GM08714 (cell line): ENCODE results near the gene ANAPC13.

Experiments
- H3K4me3 ChIP-seq: fragments of 200-500 bp; sonication (Bioruptor generic); 2 replicates; pipeline ENCODE4 v1.5.1; 2014; ENCODE audit warnings: mild to moderate bottlenecking, low read length, inconsistent platforms
- ZNF274 ChIP-seq: IDR thresholded peaks from 2 replicates; pipeline ENCODE4 v1.6.1; 2012; ENCODE audit warnings: mild to moderate bottlenecking, low read depth, low read length

Gene ANAPC13

GRCh38 chr3:134472831-134473230 lies 13.0 kb downstream of the ANAPC13 start:
- H3K4me3 ChIP-seq, result no peak overlapping the region
- no peak for TF ChIP-seq ZNF274

GRCh38 chr3:134471521-134472193 lies 14.1 kb downstream of the ANAPC13 start:
- H3K4me3 ChIP-seq, result no peak overlapping the region
- no peak for TF ChIP-seq ZNF274

DNA sequence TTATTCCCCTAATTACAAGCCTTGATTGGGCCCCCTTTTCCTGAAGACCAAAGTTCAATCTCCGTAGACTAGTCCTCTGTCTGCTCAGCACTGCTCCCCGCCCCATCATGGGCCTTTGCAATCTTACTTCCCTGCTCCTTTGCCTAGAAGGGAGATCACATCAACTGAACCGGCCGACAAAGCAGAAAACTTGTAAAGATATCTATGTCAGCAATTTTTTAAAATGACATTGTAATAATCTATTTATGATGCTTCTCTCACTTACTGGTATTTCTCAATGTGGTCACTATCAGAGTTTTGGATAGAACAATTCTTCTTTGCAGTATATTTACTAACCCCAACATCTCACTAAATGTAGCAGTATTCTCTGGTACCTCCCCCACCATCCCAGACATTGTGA lies 17.3 kb downstream of the ANAPC13 start:
- TF ChIP-seq ZNF274, result no peak
- no peak overlapping the region for H3K4me3 ChIP-seq

GRCh38 chr3:134466331-134466730 lies 19.5 kb downstream of the ANAPC13 start:
- TF ChIP-seq ZNF274, result no peak
- H3K4me3 ChIP-seq, result no peak overlapping the region

DNA sequence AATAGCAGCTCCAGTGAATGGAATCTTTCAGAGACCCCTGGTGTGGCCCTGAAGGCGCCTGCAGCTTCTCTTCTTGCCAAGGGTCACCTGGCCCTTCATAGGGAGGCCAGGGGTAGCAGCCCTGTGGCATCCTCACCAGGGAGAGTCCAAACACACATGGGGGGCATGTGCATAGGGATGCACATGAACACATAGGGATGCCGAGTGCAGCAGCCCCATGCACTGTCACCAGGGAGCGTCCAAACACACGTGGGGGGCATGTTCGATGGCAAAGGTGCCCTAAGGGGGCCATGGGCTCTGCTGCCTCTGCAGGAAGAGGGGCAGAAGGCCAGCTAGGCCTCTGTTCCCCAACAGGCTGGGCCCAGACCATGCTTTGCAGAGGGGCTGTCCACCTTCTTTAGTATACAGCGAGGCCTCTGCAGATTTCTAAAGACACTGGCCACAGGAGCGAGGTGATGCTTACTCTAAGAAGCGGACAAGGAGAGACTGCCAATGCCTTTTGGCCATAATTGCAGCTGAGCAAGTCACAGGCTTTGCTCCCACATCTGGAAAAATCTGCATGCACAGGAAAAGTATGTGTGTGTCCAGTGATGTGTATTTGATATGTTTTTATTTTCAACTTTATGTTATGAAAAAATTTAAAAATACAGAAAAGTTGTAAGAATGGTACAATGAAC lies 21.0 kb downstream of the ANAPC13 start:
- TF ChIP-seq ZNF274, result no peak
- no peak overlapping the region for H3K4me3 ChIP-seq

- TF ChIP-seq ZNF274, result no peak
- H3K4me3 ChIP-seq, result no peak overlapping the region
These were observed 21.6 kb downstream of the ANAPC13 start for GRCh38 chr3:134464064-134464688.

- no peak for TF ChIP-seq ZNF274
- no peak overlapping the region for H3K4me3 ChIP-seq
These were observed 22.1 kb downstream of the ANAPC13 start for GRCh38 chr3:134463676-134464063.

- TF ChIP-seq ZNF274, result no peak
- no peak overlapping the region for H3K4me3 ChIP-seq
These were observed 23.3 kb downstream of the ANAPC13 start for GRCh38 chr3:134462331-134462941.

DNA sequence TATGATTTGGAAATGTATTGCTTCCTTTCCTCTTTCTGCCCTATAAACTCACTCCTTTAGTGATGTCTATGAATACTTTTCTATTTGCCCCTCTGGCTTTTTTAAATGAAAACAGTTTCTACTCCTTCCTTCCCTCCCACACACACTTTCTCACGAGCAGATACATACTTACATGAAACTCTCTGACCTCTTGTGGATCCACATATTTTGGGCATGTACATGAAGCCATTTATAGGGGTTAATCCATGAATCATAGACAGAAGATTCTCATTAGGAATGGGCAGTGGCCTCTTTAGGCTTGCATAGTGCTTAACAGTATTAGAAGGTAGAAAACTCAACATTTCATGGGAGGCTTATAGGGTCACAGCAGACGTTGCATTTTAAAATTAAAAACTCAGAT lies 24.8 kb downstream of the ANAPC13 start:
- TF ChIP-seq ZNF274, result no peak

DNA sequence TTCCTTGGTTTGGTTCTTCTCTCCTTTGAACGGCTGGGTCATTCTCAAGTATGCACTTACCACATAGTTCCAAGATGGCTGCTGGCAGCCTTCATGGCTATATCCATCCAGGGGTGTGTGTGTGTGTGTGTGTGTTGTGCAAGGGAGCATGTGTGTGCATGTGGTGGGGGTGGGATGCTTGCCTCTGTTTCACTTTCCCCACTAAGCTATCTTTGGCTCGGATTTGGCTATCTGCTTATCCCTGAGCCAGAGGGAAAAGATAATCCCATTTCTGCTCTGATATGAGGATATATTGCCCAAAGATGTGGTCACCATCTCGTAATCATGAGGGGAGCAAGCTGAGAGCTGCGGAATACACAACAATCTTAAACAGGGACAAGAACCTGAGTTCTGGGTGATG lies 26.2 kb downstream of the ANAPC13 start:
- TF ChIP-seq ZNF274, result no peak
- H3K4me3 ChIP-seq, result no peak overlapping the region

More for the DNA sequence above, 24.8 kb downstream of the ANAPC13 start:
- H3K4me3 ChIP-seq, result no peak overlapping the region

DNA sequence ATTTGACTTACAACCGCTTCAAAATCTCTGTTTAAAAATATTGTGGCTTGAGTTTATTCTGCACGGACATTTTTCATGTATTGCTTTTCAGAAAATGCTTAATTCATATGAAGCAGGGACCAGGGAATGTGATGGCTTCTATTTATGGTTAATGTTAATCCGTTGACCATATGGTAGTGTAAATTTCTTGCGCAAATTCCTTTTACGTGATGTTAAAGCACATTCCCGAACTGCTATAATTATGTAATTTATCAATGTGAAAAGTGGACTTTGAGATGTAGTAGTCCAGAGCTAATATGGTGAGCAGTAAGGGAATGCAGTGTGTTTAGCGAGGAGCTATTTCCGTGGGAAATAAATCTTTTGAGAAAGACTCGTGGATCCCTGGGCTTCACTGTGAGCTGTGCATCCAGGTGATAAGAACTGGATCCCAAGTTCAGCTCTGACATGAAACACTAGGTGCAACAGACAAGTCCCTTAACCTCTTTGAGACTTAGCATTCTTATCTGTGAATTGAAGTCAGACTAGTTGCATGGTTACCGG lies 27.3 kb downstream of the ANAPC13 start:
- no peak for TF ChIP-seq ZNF274
- no peak overlapping the region for H3K4me3 ChIP-seq

GRCh38 chr3:134457376-134458074 lies 28.3 kb downstream of the ANAPC13 start:
- H3K4me3 ChIP-seq, result no peak overlapping the region

GRCh38 chr3:134453631-134454030 lies 32.2 kb downstream of the ANAPC13 start:
- TF ChIP-seq ZNF274, result no peak
- no peak overlapping the region for H3K4me3 ChIP-seq

More at GRCh38 chr3:134457376-134458074, 28.3 kb downstream of the ANAPC13 start:
- no peak for TF ChIP-seq ZNF274

GRCh38 chr3:134449951-134450350 lies 35.8 kb downstream of the ANAPC13 start:
- no peak overlapping the region for H3K4me3 ChIP-seq
- TF ChIP-seq ZNF274, result no peak
